Trophoblast cell (in vitro differentiated cells and primary cell): ENCODE measurements around the gene LTBR.
A peak's percentile ranks its signal among the peaks of the same experiment; 100 is the strongest.

Experiments used
- DNase-seq, 2 donors: peaks; one replicate each; pipeline ENCODE4 v3.0.0-alpha.2; 2016
- H2AFZ ChIP-seq: 2 replicates; pipeline ENCODE4 v1.6.1; 2013; ENCODE audit warnings: low read length, moderate library complexity, mild to moderate bottlenecking; ENCODE audit not compliant: insufficient read depth, poor library complexity
- H2AK5ac ChIP-seq: 2 replicates; pipeline ENCODE4 v1.6.1; 2013; ENCODE audit warnings: mild to moderate bottlenecking, low read length
- H2BK120ac ChIP-seq: 2 replicates; pipeline ENCODE4 v1.6.1; 2013; ENCODE audit warnings: low read length, mild to moderate bottlenecking, moderate library complexity; ENCODE audit not compliant: insufficient read depth, poor library complexity
- H2BK12ac ChIP-seq: 2 replicates; pipeline ENCODE4 v1.6.1; 2013; ENCODE audit warnings: mild to moderate bottlenecking, low read length, moderate library complexity
- H2BK5ac ChIP-seq: 2 replicates; pipeline ENCODE4 v1.6.1; 2013; ENCODE audit warnings: low read length, low read depth, moderate library complexity, mild to moderate bottlenecking; ENCODE audit not compliant: poor library complexity
- H3K14ac ChIP-seq: 2 replicates; pipeline ENCODE4 v1.6.1; 2013; ENCODE audit warnings: mild to moderate bottlenecking, low read length
- H3K18ac ChIP-seq: 2 replicates; pipeline ENCODE4 v1.6.1; 2013; ENCODE audit warnings: mild to moderate bottlenecking, low read length
- H3K23ac ChIP-seq: 2 replicates; pipeline ENCODE4 v1.6.1; 2013; ENCODE audit warnings: low read length
- H3K27ac ChIP-seq: 2 replicates; pipeline ENCODE4 v1.5.1; 2013; ENCODE audit warnings: low read depth, mild to moderate bottlenecking, inconsistent platforms, low read length, moderate library complexity
- H3K27me3 ChIP-seq: 2 replicates; pipeline ENCODE4 v1.6.1; 2013; ENCODE audit warnings: inconsistent platforms, mild to moderate bottlenecking, low read length, moderate library complexity; ENCODE audit not compliant: insufficient read depth
- H3K36me3 ChIP-seq, 2 experiments: 1 replicate in 1 of 2; 2 replicates in 1 of 2; pipeline ENCODE4 v1.6.1; 2013; ENCODE audit warnings: low read length in 2 of 2, mild to moderate bottlenecking in 2 of 2, moderate library complexity in 1 of 2; ENCODE audit not compliant: insufficient read depth in 2 of 2, control insufficient read depth in 1 of 2
- H3K4ac ChIP-seq: 2 replicates; pipeline ENCODE4 v1.6.1; 2013; ENCODE audit warnings: low read depth, mild to moderate bottlenecking, low read length, moderate library complexity
- H3K4me1 ChIP-seq, 2 experiments: 1 replicate in 1 of 2; 2 replicates in 1 of 2; pipeline ENCODE4 v1.6.1; 2013; ENCODE audit warnings: low read length in 2 of 2, mild to moderate bottlenecking in 2 of 2, moderate library complexity in 1 of 2; ENCODE audit not compliant: insufficient read depth in 2 of 2, control insufficient read depth in 1 of 2
- H3K4me2 ChIP-seq: 2 replicates; pipeline ENCODE4 v1.6.1; 2013; ENCODE audit warnings: inconsistent platforms, mild to moderate bottlenecking, low read length, moderate library complexity
- H3K4me3 ChIP-seq: 2 replicates; pipeline ENCODE4 v1.5.1; 2013; ENCODE audit warnings: mild to moderate bottlenecking, low read depth, low read length, inconsistent platforms
- H3K79me1 ChIP-seq: one replicate; pipeline ENCODE4 v1.6.1; 2013; ENCODE audit warnings: low read length
- H3K79me2 ChIP-seq: 2 replicates; pipeline ENCODE4 v1.6.1; 2013; ENCODE audit warnings: low read length, mild to moderate bottlenecking; ENCODE audit not compliant: control insufficient read depth, insufficient read depth, poor library complexity
- H3K9ac ChIP-seq: 2 replicates; pipeline ENCODE4 v1.6.1; 2013; ENCODE audit warnings: mild to moderate bottlenecking, low read length
- H3K9me3 ChIP-seq: 2 replicates; pipeline ENCODE4 v1.6.1; 2013; ENCODE audit warnings: low read depth, mild to moderate bottlenecking, control low read depth, inconsistent platforms, low read length; ENCODE audit not compliant: insufficient read depth
- H4K12ac ChIP-seq: 2 replicates; pipeline ENCODE4 v1.6.1; 2013; ENCODE audit warnings: low read depth, mild to moderate bottlenecking, low read length, moderate library complexity
- H4K8ac ChIP-seq: 2 replicates; pipeline ENCODE4 v1.6.1; 2013; ENCODE audit warnings: low read depth, mild to moderate bottlenecking, low read length, moderate library complexity
- H4K91ac ChIP-seq: one replicate; pipeline ENCODE4 v1.6.1; 2013; ENCODE audit warnings: low read depth, mild to moderate bottlenecking, low read length, moderate library complexity
- WGBS: extraction: QIAGEN DNeasy Blood & Tissue Kit; methylation state at CpG from one replicate; pipeline ENCODE4 v1.1.7; 2013; ENCODE audit warnings: missing lambda C conversion rate; ENCODE audit not compliant: insufficient read length, insufficient coverage; ENCODE audit errors: extremely low coverage; 5-methylcytosine and 5-hydroxymethylcytosine counted together

Gene LTBR

DNA sequence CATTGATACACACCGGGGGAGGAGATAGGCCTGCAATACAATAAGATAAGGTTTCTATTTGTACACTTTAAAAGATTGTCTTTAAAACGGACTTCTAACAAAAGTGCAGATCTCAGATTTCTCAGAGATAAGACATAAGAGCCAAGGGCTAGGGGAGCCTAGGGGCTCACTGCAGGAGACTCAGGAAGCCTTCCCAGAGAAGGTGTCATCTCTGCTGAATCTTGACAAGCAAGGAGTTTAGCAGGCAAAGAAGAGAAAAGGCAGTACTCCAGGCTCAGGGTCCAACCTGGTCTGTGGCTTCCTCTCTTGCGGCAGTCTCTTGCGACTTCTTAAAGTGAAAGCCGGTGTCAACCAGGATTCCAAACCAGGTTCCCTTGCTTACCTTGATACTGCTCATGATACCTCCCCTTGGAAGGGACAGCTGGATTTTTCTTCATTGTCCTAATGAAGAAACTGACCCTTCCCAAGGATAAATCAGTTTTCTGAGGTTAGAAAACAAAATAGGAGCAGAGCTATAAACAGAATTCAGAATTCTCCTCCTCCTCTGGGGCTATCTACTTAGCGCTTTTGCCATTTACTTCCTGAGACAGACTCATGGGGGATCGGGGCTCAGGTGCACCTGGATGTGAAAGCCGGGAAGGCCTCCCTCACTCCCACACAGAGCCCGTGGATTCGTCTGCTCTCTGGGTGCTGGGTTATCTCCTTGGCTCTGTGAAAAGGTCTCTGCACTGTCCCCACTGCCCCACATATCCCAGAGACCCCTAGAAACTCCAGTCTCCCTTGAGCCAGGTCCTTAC, 6.9 kb upstream of the LTBR start:
- Histone ChIP-seq H2BK5ac (no peak overlapping the region), H3K9me3 (peaks cover 1% of the 10 kb centered on the region), H3K36me3 (no peaks in the 10 kb centered on the region), H3K18ac (no peak overlapping the region), H3K14ac (peak overlapping the region; percentile 20), H3K79me2 (no peaks in the 10 kb centered on the region), H3K79me1 (peaks cover 23% of the 10 kb centered on the region), H3K9ac (no peak overlapping the region), H3K4me1 (peaks cover 33 to 50% of the 10 kb centered on the region in 2 experiments), H3K27me3 (no peaks in the 10 kb centered on the region), H3K4me2 (peak overlapping the region; percentile 36), H2AK5ac (no peak overlapping the region), H3K4ac (no peak overlapping the region), H4K8ac (no peak overlapping the region), H3K27ac (peak overlapping the region; percentile 52), H2BK120ac (no peak overlapping the region), H2BK12ac (no peak overlapping the region), H4K91ac (peak overlapping the region; percentile 74), H2AFZ (peak overlapping the region; percentile 7), H3K23ac (no peak overlapping the region), H4K12ac (no peak overlapping the region), H3K4me3 (no peak overlapping the region)
- WGBS = no CpG with 5 or more reads among the region's 10 CpGs
- DNase-seq = peak in 1 of 2 donors; percentile 57

DNA sequence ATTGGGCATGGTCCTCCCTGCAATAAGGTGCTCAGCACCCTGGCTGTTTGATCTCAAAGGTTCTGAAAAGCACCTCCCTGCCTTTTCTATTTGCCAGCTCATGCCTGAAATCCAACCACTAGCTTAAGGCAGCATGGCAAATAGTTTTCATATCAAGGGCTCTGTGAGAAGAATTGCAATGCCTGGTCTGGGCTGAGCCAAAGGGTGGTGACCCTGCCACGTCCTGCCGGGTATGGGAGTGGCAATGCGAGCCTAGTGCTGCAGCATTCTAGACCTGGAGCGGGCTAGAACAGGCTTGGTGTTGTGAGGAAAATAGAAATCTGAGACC, 6.3 kb upstream of the LTBR start:
- Histone ChIP-seq H3K27me3 (no peaks in the 10 kb centered on the region), H4K12ac (no peak overlapping the region), H3K18ac (no peak overlapping the region)

DNA sequence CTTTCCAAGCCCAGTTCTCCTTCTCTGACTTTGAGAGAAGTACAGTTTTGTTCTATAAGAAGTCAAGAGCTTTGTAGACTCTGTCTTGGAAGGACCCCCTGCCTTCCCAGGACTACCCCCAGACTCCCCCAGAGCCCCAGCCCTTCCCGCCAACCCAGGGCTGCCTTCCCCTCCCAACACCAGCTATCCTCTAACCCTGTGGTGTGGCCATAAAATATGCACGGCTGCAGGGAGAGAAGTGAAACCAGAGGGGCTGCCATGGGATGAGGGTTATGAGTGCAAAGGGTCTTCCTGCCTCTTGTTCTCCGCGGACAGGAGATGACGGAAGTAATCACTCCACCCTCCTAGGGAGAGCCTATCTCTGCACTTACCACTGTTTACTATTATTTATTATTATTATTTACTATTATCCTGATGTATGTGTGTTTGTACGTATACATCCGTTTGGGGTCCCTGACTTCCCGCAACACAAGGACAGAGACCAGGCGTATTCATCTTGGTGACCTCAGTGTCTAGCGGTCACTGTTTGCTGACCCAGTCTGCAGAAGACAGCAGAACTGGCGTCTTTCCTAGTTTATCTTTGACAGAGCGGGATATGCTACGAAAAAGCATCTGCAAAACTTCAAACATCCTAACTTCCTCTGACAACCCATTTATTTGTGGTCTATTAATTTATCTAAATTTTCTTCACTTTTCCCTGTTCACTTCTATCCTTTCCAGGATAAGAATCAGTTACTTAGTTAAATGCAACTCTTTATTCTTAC, 5.1 kb upstream of the LTBR start:
- Histone ChIP-seq H2AK5ac (no peak overlapping the region), H4K91ac (no peak overlapping the region), H3K4me3 (no peak overlapping the region), H3K27me3 (no peaks in the 10 kb centered on the region), H3K27ac (no peak overlapping the region), H4K12ac (no peak overlapping the region), H3K18ac (no peak overlapping the region), H2BK120ac (no peak overlapping the region), H2BK12ac (no peak overlapping the region), H3K4ac (no peak overlapping the region), H3K79me1 (peaks cover 24% of the 10 kb centered on the region), H3K36me3 (no peaks in the 10 kb centered on the region), H2BK5ac (no peak overlapping the region), H3K4me1 (peaks cover 32 to 41% of the 10 kb centered on the region in 2 experiments), H3K79me2 (peaks cover 3% of the 10 kb centered on the region), H3K9me3 (no peaks in the 10 kb centered on the region), H4K8ac (no peak overlapping the region), H3K14ac (no peak overlapping the region), H2AFZ (no peak overlapping the region), H3K4me2 (no peak overlapping the region), H3K9ac (no peak overlapping the region), H3K23ac (no peak overlapping the region)
- WGBS = no CpG with 5 or more reads among the region's 13 CpGs
- no peak for DNase-seq

More for the DNA sequence above, 6.3 kb upstream of the LTBR start:
- Histone ChIP-seq H3K79me2 (no peaks in the 10 kb centered on the region), H3K4me2 (no peak overlapping the region), H3K9me3 (peaks cover 1% of the 10 kb centered on the region), H3K9ac (no peak overlapping the region), H3K14ac (peak overlapping the region; percentile 20), H3K4ac (no peak overlapping the region), H3K27ac (no peak overlapping the region), H4K8ac (no peak overlapping the region), H3K4me3 (no peak overlapping the region), H2AK5ac (no peak overlapping the region), H3K36me3 (no peaks in the 10 kb centered on the region), H4K91ac (no peak overlapping the region), H2BK120ac (no peak overlapping the region), H2BK12ac (no peak overlapping the region), H3K79me1 (peaks cover 20% of the 10 kb centered on the region), H3K23ac (no peak overlapping the region), H2BK5ac (no peak overlapping the region), H2AFZ (no peak overlapping the region), H3K4me1 (peaks cover 30 to 45% of the 10 kb centered on the region in 2 experiments)
- DNase-seq = no peak
- no CpG with 5 or more reads among the region's 4 CpGs for WGBS

DNA sequence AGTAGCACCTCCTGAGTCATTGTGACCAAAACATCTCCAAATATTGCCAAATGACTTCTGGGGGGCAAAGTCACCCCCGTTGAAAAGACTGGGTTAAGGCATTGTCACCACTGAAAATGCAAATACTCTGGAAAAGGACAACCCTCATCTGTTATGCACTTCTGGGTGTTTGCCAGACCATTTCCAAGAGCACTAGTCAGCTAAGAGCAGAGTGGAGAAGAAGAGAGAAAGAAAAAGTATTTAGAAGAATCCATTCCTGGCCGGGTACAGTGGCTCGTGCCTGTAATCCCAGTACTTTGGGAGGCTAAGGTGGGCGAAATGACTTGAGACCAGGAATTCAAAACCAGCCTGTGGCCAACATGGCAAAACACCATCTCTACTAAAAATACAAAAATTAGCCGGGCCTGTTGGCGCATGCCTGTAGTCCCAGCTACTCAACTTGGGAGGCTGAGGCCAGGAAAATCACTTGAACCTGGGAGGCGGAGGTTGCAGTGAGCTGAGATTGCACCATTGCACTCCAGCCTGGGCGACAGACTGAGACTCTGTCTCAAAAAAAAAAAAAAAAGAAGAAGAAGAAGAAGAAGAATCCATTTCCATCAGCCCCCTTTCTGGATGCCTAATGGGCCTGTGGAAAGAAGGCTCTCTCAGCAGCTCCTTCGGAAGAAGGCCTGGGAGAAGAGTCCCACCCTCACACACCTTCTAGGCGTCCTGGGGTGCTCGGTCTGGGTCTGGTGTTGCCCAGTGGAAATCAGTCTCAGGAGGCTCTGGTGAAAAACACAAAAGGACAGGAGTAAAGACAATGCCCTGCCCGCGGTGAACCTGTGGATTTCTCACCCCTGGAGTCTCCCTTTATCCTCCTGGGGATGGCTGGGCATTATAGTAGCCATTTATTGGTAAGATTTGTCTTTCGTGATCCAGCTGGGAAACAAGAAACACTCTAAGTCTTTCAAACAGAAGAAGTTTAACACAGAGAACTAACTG, 3.5 kb upstream of the LTBR start:
- no peak overlapping the region for H2AFZ ChIP-seq
- H4K8ac ChIP-seq = no peak overlapping the region
- no peak overlapping the region for H3K27ac ChIP-seq
- no peak overlapping the region for H4K91ac ChIP-seq
- H3K4ac ChIP-seq = no peak overlapping the region
- H3K23ac ChIP-seq = no peak overlapping the region
- H3K4me1 ChIP-seq = peaks cover 29 to 37% of the 10 kb centered on the region in 2 experiments
- no peaks in the 10 kb centered on the region for H3K9me3 ChIP-seq
- H3K79me2 ChIP-seq = peaks cover 11% of the 10 kb centered on the region
- no peaks in the 10 kb centered on the region for H3K36me3 ChIP-seq
- no peak overlapping the region for H2BK12ac ChIP-seq
- H2BK5ac ChIP-seq = no peak overlapping the region
- no peak overlapping the region for H3K18ac ChIP-seq
- H3K14ac ChIP-seq = no peak overlapping the region
- no peak overlapping the region for H2AK5ac ChIP-seq
- no peak overlapping the region for H3K9ac ChIP-seq
- H2BK120ac ChIP-seq = no peak overlapping the region
- DNase-seq = no peak
- H3K4me3 ChIP-seq = no peak overlapping the region
- H3K79me1 ChIP-seq = peaks cover 24% of the 10 kb centered on the region
- no peaks in the 10 kb centered on the region for H3K27me3 ChIP-seq
- H3K4me2 ChIP-seq = no peak overlapping the region
- no peak overlapping the region for H4K12ac ChIP-seq
- no CpG with 5 or more reads among the region's 14 CpGs for WGBS
